Measurements from ENCODE around the gene TMEM250.

- TF ChIP-seq EZH2 (IDR thresholded peaks at IDR 0.05; ENCODE audit: borderline replicate concordance, low read length) (no peak), CTCF (IDR thresholded peaks at IDR 0.05; ENCODE audit: low read length) (no peak)
Measured at GRCh38 chr9:136098844-136099243, 19.8 kb downstream of the TMEM250 start.

Data from OCI-LY1 (cell line).